Measurements from ENCODE around the gene MTM1.

DNA sequence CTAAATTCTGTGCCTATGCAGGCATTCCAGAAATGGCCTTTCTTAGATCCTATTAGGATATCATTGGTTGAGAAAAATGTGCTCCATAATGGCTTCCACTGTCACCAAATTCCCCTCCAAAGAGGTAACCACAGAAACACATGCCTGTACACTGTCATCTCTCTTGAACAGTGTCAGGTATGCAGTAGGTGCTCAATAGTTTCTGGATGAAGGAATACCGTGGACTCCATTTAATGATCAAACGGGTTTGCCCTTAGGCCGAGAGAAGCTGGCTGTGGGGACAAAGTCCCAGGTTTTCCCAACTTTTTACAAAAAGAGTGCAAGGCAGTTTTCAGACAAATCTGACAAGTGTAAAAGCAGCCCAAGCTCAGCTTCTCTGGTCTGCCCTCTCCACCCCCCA, 16.5 kb upstream of the MTM1 start:
- TF ChIP-seq, protein P1, sequence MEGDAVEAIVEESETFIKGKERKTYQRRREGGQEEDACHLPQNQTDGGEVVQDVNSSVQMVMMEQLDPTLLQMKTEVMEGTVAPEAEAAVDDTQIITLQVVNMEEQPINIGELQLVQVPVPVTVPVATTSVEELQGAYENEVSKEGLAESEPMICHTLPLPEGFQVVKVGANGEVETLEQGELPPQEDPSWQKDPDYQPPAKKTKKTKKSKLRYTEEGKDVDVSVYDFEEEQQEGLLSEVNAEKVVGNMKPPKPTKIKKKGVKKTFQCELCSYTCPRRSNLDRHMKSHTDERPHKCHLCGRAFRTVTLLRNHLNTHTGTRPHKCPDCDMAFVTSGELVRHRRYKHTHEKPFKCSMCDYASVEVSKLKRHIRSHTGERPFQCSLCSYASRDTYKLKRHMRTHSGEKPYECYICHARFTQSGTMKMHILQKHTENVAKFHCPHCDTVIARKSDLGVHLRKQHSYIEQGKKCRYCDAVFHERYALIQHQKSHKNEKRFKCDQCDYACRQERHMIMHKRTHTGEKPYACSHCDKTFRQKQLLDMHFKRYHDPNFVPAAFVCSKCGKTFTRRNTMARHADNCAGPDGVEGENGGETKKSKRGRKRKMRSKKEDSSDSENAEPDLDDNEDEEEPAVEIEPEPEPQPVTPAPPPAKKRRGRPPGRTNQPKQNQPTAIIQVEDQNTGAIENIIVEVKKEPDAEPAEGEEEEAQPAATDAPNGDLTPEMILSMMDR (IDR thresholded peaks at IDR 0.05), result no peak
- TF ChIP-seq POLR2AphosphoS5 (IDR thresholded peaks at IDR 0.05; ENCODE audit: low read depth, low read length) (no peak), SMC3 (IDR thresholded peaks at IDR 0.05; ENCODE audit: low read depth, low read length) (no peak), FOXM1 (IDR thresholded peaks at IDR 0.05; ENCODE audit: low read depth) (no peak), CHD2 (IDR thresholded peaks at IDR 0.05; ENCODE audit: low read length, partially characterized antibody) (no peak)
